Nephron (organoid): Measurements from ENCODE around the gene TRAPPC5.

Source experiments
- H3K27ac Mint-ChIP-seq, 3 experiments: 2 replicates each; pipeline ENCODE4 v1.8.0; 2020; ENCODE audit warnings: mixed read lengths in 3 of 3, mild to moderate bottlenecking in 2 of 3, moderate library complexity in 1 of 3
- H3K27me3 Mint-ChIP-seq: 2 replicates; pipeline ENCODE4 v1.8.0; 2021; ENCODE audit warnings: low read depth, mild to moderate bottlenecking, moderate library complexity, mixed read lengths
- H3K36me3 Mint-ChIP-seq: 2 replicates; pipeline ENCODE4 v1.8.0; 2020; ENCODE audit warnings: low read depth, mixed read lengths
- H3K4me1 Mint-ChIP-seq: 2 replicates; pipeline ENCODE4 v1.8.0; 2020; ENCODE audit warnings: mixed read lengths
- H3K4me3 Mint-ChIP-seq, 3 experiments: 2 replicates each; pipeline ENCODE4 v1.8.0; 2020; ENCODE audit warnings: mild to moderate bottlenecking in 3 of 3, mixed read lengths in 3 of 3, moderate library complexity in 2 of 3
- H3K9me3 Mint-ChIP-seq: 2 replicates; pipeline ENCODE4 v1.8.0; 2020; ENCODE audit warnings: mixed read lengths
- TF ChIP-seq, protein P1 (sequence below), 3 experiments: fragments of 200-600 bp; sonication (generic); IDR thresholded peaks; one replicate each; pipeline ENCODE4 v1.5.0; 2021; ENCODE audit warnings: antibody characterized with exemption in 3 of 3; ENCODE audit not compliant: unreplicated experiment in 3 of 3

Gene TRAPPC5

DNA sequence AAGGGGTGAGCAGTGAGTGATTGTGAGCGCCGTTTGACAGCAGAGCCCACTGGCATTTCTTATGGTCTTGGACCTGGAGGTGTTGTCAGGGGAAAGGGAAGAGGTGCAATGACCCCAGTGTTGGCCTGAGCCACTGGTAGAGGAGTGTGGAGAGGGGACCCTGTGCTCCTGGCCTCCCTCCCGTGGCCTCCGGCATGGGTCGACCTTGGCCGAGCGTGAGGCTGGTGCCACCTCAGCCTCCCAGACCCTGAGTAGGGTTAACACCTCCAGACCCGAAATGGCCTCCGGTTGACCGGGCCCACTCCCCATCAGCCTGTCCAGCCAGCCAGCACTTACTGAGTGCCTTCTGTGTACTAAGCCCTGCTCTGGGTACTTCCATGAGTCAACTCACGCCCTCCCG lies 6.5 kb downstream of the TRAPPC5 start:
- no peak overlapping the region for H3K27ac Mint-ChIP-seq
- H3K4me1 Mint-ChIP-seq = no peaks in the 10 kb centered on the region
- peaks cover 19% of the 10 kb centered on the region for H3K36me3 Mint-ChIP-seq
- H3K9me3 Mint-ChIP-seq = no peaks in the 10 kb centered on the region
- TF ChIP-seq, protein P1, sequence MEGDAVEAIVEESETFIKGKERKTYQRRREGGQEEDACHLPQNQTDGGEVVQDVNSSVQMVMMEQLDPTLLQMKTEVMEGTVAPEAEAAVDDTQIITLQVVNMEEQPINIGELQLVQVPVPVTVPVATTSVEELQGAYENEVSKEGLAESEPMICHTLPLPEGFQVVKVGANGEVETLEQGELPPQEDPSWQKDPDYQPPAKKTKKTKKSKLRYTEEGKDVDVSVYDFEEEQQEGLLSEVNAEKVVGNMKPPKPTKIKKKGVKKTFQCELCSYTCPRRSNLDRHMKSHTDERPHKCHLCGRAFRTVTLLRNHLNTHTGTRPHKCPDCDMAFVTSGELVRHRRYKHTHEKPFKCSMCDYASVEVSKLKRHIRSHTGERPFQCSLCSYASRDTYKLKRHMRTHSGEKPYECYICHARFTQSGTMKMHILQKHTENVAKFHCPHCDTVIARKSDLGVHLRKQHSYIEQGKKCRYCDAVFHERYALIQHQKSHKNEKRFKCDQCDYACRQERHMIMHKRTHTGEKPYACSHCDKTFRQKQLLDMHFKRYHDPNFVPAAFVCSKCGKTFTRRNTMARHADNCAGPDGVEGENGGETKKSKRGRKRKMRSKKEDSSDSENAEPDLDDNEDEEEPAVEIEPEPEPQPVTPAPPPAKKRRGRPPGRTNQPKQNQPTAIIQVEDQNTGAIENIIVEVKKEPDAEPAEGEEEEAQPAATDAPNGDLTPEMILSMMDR (IDR thresholded peaks at IDR 0.05; ENCODE audit: unreplicated experiment in 3 of 3) = no peak
- peaks cover 3% of the 10 kb centered on the region for H3K27me3 Mint-ChIP-seq
- H3K4me3 Mint-ChIP-seq = no peak overlapping the region

DNA sequence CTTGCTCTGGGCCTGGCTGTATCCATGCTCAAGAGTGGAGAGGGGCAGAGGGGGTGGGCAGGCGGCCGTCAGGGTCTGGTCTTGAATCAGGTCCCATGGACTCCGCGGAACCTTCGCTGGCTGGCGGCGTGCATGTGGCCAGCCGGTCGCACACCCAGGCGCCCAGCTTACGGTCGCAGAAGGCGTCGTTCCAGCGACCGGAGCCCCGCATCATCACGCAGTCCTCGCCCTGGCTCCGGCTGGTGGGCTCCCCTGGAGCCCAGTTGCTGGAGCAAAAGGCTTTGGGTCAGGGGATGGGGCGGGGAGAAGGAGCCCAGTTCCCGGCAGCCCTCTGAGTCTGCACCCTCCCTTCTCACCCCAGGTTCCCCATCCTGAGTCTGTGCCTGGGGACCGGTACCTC lies 8.5 kb downstream of the TRAPPC5 start:
- no peak overlapping the region for H3K4me3 Mint-ChIP-seq
- H3K36me3 Mint-ChIP-seq = peaks cover 5% of the 10 kb centered on the region
- no peaks in the 10 kb centered on the region for H3K9me3 Mint-ChIP-seq
- TF ChIP-seq, protein P1 (IDR thresholded peaks at IDR 0.05; ENCODE audit: unreplicated experiment in 3 of 3) = no peak
- H3K4me1 Mint-ChIP-seq = no peaks in the 10 kb centered on the region
- no peak overlapping the region for H3K27ac Mint-ChIP-seq
- H3K27me3 Mint-ChIP-seq = peaks cover 3% of the 10 kb centered on the region

DNA sequence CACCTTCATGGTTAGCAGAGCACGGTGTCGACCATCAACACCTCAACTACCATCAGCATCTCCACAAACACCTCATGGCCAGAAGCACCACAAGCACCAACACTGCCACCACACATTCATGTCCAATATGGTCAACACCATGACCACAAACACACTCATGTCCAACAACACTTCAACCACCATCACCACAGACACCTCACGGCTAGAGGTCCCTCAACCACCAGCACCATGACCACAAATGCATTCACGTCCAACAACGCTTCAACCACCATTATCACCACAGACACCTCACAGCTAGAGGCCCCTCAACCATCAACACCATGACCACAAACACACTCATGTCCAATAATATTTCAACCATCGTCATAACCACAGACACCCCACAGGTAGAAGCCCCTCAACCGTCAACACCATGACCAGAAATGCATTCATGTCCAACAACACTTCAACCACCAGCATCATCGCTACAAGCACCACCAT lies 10.2 kb downstream of the TRAPPC5 start:
- Mint-ChIP-seq H3K36me3 (no peaks in the 10 kb centered on the region), H3K9me3 (no peaks in the 10 kb centered on the region), H3K4me3 (no peak overlapping the region), H3K27ac (no peak overlapping the region), H3K27me3 (peaks cover 3% of the 10 kb centered on the region), H3K4me1 (no peaks in the 10 kb centered on the region)
- TF ChIP-seq, protein P1 (IDR thresholded peaks at IDR 0.05; ENCODE audit: unreplicated experiment in 3 of 3) = no peak

DNA sequence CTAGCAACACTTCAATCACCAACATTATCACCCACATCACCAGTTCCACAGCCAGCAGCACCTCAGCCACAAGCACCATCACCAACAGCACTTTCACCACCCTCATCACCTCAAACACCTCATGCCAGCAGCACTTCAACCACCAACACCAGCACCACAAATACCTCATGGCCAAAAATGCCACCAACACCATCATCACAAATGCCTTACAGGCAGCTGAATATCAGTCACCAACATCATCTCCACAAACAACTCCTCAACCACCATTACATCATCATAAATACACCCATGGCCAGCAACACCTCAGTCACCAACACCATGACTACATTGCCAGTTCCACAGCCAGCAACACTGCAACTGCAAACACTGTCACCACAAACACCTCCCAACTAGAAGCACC lies 10.9 kb downstream of the TRAPPC5 start:
- TF ChIP-seq, protein P1 (IDR thresholded peaks at IDR 0.05; ENCODE audit: unreplicated experiment in 3 of 3) = no peak
- no peak overlapping the region for H3K4me3 Mint-ChIP-seq
- no peaks in the 10 kb centered on the region for H3K9me3 Mint-ChIP-seq
- no peaks in the 10 kb centered on the region for H3K4me1 Mint-ChIP-seq
- H3K27ac Mint-ChIP-seq = no peak overlapping the region
- peaks cover 5% of the 10 kb centered on the region for H3K27me3 Mint-ChIP-seq
- H3K36me3 Mint-ChIP-seq = no peaks in the 10 kb centered on the region

DNA sequence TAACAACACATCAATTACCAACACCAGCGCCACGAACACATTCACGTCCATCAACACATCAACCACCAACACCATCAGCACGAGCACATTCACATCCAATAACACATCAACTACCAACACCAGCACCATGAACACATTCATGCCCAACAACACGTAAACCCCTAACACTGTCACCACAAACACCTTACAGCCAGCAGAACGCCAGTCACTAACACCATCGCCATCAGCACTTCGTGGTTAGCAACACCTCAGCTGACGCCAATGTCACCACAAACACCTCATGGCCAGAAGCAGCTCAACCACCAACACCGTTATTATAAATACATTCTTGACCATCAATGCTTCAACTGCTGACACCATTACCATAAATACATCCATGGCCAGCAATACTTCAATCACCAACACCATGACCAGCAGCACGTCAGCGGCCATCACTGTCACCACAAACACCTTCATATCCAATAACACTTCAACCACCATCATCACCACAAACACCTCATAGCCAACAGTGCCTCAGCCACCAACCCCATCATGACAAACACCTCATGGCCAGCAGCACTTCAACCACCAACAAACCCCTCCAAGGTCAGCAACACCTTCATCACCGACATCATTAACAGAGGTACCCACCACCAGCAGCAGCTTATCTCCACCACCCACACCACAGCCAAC lies 11.9 kb downstream of the TRAPPC5 start:
- H3K9me3 Mint-ChIP-seq = no peaks in the 10 kb centered on the region
- TF ChIP-seq, protein P1 (IDR thresholded peaks at IDR 0.05; ENCODE audit: unreplicated experiment in 3 of 3) = no peak
- H3K27ac Mint-ChIP-seq = no peak overlapping the region
- H3K36me3 Mint-ChIP-seq = no peaks in the 10 kb centered on the region
- H3K27me3 Mint-ChIP-seq = peaks cover 9% of the 10 kb centered on the region
- no peak overlapping the region for H3K4me3 Mint-ChIP-seq
- H3K4me1 Mint-ChIP-seq = no peaks in the 10 kb centered on the region

DNA sequence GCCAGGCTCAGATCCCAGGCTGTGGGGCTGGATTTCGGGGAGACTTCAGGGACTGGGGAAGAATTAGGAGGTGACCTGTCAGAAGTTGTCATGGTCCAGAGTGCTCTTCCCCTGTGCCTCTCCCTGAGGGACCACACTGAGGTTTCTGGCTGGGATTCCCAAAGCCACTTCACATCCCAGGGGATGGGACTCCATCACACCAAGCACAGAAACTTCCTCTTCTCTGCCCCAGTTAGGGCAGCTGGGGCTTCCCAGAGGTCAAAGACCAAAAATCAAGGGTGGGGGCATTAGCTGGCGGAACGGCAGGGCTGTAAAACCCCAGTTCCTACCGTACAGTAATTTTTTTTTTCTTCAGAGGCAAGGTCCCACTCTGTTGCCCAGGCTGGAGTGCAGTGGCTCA lies 13.9 kb downstream of the TRAPPC5 start:
- TF ChIP-seq, protein P1 (IDR thresholded peaks at IDR 0.05; ENCODE audit: unreplicated experiment in 3 of 3) = no peak
- H3K27ac Mint-ChIP-seq = no peak overlapping the region
- no peaks in the 10 kb centered on the region for H3K4me1 Mint-ChIP-seq
- H3K36me3 Mint-ChIP-seq = no peaks in the 10 kb centered on the region
- H3K27me3 Mint-ChIP-seq = peaks cover 27% of the 10 kb centered on the region
- no peak overlapping the region for H3K4me3 Mint-ChIP-seq
- H3K9me3 Mint-ChIP-seq = no peaks in the 10 kb centered on the region
